GM10248 (cell line): ENCODE results near the gene SELENOK.
"Not testable (repeated sequence)": the region's sequence is repeated elsewhere in the genome, so short reads cannot be mapped to it uniquely, and the experiment has no call there.

Source experiments
- CTCF ChIA-PET: fragments of 300-600 bp; sonication (Branson Sonifier 250); formaldehyde crosslinking; extraction: SDS; loops from one replicate; lab custom pipeline; 2021; ENCODE audit warnings: antibody characterized with exemption; lab: Yijun Ruan, JAX
- POLR2A ChIA-PET: fragments of 350-650 bp; sonication (Branson Sonifier 250); formaldehyde crosslinking; extraction: SDS; loops from one replicate; lab custom pipeline; 2020; ENCODE audit warnings: antibody characterized with exemption; lab: Yijun Ruan, JAX
- DNase-seq: peaks from one replicate; pipeline ENCODE4 v3.0.0; 2012; ENCODE audit errors: extremely low spot score
- TF ChIP-seq, protein P1 (sequence below): IDR thresholded peaks from 2 replicates; pipeline ENCODE4 v1.5.1; 2012; ENCODE audit warnings: mild to moderate bottlenecking, low read depth; ENCODE audit errors: extremely low read depth, missing control alignments, control extremely low read depth

Gene SELENOK

DNA sequence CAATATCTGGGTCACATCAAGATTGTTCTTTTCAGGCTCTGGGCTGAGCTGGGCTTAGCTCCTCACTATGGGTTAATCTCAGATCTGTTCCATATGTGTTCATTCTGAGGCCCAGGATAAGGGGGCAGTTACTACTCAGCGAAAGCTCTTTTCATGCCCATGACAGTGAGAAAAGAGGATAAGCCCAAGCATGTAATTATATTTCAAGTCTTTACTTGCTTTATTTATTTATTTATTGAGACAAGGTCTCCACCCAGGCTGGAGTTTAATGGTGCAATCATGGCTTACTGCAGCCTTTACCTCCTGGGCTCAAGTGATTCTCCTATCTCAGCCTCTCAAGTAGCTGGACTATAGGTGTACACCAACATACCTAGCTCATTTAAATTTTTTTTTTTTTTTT lies 44.7 kb upstream of the SELENOK start:
- no peak for DNase-seq
- CTCF ChIA-PET = no interaction called here
- TF ChIP-seq, protein P1, sequence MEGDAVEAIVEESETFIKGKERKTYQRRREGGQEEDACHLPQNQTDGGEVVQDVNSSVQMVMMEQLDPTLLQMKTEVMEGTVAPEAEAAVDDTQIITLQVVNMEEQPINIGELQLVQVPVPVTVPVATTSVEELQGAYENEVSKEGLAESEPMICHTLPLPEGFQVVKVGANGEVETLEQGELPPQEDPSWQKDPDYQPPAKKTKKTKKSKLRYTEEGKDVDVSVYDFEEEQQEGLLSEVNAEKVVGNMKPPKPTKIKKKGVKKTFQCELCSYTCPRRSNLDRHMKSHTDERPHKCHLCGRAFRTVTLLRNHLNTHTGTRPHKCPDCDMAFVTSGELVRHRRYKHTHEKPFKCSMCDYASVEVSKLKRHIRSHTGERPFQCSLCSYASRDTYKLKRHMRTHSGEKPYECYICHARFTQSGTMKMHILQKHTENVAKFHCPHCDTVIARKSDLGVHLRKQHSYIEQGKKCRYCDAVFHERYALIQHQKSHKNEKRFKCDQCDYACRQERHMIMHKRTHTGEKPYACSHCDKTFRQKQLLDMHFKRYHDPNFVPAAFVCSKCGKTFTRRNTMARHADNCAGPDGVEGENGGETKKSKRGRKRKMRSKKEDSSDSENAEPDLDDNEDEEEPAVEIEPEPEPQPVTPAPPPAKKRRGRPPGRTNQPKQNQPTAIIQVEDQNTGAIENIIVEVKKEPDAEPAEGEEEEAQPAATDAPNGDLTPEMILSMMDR = no peak
- POLR2A ChIA-PET = no interaction called here

DNA sequence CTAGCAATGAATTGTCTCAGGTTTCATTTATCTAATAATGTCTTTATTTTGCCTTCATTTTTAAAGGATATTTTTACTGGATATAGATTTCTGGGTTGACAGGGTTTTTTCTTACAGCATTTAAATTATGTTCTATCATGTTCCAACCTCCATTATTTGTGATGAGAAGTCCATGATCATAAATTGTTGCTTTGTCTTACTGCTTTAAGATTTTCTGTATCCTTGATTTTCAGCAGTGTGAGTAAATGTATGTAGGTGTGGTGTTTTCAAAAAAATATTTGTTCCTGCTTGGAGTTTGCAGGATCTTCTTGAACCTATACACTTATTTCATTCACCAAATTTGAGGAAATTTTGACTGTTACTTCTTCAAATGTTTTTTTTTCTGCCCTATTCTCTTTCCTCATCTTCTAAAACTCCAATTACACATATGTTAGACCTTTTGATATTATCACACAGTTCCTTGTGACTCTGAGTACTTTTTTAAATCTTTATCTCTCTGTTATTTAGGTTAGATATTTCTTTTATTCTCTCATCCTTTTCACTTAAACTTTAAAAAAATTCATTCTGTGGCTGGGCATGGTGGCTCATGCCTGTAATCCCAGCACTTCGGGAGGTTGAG lies 43.7 kb upstream of the SELENOK start:
- CTCF ChIA-PET = no interaction called here
- DNase-seq = no peak
- POLR2A ChIA-PET = no interaction called here
- TF ChIP-seq, protein P1 = no peak

DNA sequence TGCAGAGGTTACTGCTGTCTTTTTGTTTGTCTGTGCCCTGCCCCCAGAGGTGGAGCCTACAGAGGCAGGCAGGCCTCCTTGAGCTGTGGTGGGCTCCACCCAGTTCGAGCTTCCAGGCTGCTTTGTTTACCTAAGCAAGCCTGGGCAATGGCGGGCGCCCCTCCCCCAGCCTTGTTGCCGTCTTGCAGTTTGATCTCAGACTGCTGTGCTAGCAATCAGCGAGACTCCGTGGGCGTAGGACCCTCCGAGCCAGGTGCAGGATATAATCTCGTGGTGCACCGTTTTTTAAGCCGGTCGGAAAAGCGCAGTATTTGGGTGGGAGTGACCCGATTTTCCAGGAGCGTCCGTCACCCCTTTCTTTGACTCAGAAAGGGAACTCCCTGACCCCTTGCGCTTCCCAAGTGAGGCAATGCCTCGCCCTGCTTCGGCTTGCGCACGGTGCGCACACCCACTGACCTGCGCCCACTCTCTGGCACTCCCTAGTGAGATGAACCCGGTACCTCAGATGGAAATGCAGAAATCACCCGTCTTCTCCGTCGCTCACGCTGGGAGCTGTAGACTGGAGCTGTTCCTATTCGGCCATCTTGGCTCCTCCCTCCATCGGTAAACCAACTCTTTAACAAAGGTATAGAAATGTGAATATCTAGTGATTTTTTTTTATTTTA lies 35.7 kb upstream of the SELENOK start:
- CTCF ChIA-PET = interaction anchor here (1.0 to 3.8 kb wide), 2 partner anchors 11 to 13 kb away, joined by 3 to 25 read pairs; no protein-coding TSS in a partner anchor

DNA sequence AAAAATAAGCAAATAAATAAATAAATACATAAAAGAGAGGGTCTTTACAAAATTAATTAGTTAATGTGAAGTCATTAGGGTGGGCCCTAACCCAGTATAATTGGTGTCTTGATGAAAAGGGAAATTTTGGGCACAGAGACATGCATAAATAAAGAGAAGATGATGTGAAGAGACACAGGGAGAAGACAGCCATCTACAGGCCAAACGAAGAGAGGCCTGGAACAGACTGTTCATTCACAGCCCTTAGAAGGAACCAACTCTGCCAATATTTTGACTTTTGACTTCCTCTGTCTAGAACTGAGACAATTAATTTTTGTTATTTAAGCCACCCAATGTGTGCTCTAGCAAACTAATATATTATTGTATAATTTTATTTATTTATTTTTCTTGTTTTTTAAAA lies 29.6 kb upstream of the SELENOK start:
- DNase-seq = peak; percentile 24
- ChIA-PET CTCF (interaction anchor here (0.7 to 1.5 kb wide), 3 partner anchors 17 to 192 kb away, joined by 3 to 4 read pairs (median 3); no protein-coding TSS in a partner anchor), POLR2A (no interaction called here)
- TF ChIP-seq, protein P1 = peak; percentile 33

More for the DNA sequence above, 35.7 kb upstream of the SELENOK start:
- DNase-seq, POLR2A ChIA-PET: not testable (repeated sequence)

DNA sequence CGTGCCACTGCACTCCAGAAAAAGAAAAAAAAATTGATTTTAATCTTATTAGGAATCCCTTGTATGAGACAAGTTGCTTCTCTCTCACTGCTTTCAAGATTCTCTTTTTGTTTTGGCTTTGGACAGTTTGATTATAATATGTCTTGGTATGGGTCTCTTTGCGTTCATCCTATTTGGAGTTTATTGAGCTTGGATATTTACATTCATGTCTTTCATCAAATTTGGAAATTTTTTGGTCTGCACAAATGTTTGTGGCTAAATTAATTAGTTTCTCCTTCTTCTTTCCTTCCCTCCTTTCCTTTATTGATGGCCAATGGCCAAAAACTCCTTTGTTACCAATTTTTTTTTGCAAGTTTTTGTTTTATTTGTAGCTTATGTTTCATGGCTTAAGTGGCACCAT lies 28.1 kb upstream of the SELENOK start:
- TF ChIP-seq, protein P1 = no peak
- CTCF ChIA-PET = interaction anchor here (1.0 kb wide), 1 partner anchor 19 kb away, joined by 3 read pairs; no protein-coding TSS in a partner anchor
- DNase-seq = no peak
- POLR2A ChIA-PET = no interaction called here

DNA sequence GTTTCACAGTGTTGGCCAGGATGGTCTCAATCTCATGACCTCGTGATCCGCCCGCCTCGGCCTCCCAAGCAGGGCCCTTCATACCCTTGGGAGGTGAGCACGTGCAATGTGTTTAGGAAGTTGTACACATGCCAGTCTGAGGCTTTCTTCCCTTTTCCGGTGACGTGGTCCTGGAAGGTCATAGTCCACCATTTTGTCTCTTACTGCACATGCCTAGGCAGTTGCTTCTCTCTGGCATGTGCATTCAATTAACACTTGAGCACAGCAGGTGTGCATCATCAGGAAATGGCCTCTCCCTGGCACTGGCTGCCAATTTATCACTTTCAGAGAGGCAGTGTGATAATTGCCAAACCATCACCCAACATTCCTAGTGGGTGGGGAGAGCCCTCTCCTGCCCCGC lies 21.7 kb upstream of the SELENOK start:
- ChIA-PET POLR2A (no interaction called here), CTCF (interaction anchor here (0.8 to 0.9 kb wide), 2 partner anchors 15 to 217 kb away, joined by 3 read pairs; no protein-coding TSS in a partner anchor)
- no peak for DNase-seq
- TF ChIP-seq, protein P1 = no peak

DNA sequence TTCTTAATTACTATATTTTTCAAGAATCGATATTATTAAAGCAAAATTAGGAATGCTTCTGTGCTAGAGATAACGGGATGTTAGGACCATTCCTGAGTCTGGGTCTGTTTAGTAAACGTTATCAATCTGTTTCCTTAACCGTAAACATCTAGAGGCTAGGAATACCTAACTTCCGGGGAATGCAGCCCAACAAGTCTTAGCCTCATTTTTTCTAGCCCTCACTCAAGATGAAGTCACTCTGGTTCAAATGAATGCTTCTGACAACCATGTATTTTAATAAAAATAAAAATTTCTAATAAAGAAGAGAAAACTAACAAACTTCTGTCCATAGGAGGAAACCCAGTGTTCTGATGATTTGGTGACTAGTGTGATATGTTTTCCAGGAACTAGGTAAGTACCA lies 11.1 kb upstream of the SELENOK start:
- TF ChIP-seq, protein P1 = no peak
- CTCF ChIA-PET = no interaction called here
- no peak for DNase-seq
- POLR2A ChIA-PET = no interaction called here
